GM12864 (cell line): Measurements from ENCODE around the gene IRF8.

Experiments used
- DNase-seq: peaks from one replicate; pipeline ENCODE4 v3.0.0-alpha.2; 2011; ENCODE audit warnings: low read depth
- H3K4me3 ChIP-seq: 2 replicates; pipeline ENCODE4 v1.5.1; 2011; ENCODE audit warnings: mild to moderate bottlenecking, low read depth, low read length, control low read depth
- TF ChIP-seq, protein P1 (sequence below): IDR thresholded peaks from 2 replicates; pipeline ENCODE4 v1.5.1; 2011; ENCODE audit warnings: low read depth, mild to moderate bottlenecking, moderate library complexity, low read length, control low read depth, inconsistent platforms; ENCODE audit errors: missing control alignments

Gene IRF8

DNA sequence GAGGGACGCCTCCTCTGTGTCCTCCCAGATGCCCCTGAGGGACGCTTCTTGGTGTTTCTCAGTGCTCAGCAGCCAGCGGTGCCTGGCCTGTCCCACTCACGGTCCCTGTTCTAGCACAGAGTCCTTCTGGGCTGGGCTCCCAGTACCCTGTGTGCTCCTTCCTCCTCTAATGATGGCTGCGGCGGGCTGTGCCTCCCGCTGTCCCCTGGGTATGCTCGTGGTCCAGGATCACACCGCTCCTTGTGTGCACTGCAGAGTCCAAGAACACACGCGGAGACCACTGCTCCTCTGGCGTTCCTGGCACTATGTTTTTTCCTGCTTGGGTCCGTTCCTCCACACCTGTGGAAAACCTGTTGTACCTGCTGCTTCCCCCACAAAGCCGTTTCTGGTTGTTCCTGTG is 15.1 kb upstream of the IRF8 start:
- DNase-seq = no peak
- H3K4me3 ChIP-seq = no peak overlapping the region
- TF ChIP-seq, protein P1, sequence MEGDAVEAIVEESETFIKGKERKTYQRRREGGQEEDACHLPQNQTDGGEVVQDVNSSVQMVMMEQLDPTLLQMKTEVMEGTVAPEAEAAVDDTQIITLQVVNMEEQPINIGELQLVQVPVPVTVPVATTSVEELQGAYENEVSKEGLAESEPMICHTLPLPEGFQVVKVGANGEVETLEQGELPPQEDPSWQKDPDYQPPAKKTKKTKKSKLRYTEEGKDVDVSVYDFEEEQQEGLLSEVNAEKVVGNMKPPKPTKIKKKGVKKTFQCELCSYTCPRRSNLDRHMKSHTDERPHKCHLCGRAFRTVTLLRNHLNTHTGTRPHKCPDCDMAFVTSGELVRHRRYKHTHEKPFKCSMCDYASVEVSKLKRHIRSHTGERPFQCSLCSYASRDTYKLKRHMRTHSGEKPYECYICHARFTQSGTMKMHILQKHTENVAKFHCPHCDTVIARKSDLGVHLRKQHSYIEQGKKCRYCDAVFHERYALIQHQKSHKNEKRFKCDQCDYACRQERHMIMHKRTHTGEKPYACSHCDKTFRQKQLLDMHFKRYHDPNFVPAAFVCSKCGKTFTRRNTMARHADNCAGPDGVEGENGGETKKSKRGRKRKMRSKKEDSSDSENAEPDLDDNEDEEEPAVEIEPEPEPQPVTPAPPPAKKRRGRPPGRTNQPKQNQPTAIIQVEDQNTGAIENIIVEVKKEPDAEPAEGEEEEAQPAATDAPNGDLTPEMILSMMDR = no peak

DNA sequence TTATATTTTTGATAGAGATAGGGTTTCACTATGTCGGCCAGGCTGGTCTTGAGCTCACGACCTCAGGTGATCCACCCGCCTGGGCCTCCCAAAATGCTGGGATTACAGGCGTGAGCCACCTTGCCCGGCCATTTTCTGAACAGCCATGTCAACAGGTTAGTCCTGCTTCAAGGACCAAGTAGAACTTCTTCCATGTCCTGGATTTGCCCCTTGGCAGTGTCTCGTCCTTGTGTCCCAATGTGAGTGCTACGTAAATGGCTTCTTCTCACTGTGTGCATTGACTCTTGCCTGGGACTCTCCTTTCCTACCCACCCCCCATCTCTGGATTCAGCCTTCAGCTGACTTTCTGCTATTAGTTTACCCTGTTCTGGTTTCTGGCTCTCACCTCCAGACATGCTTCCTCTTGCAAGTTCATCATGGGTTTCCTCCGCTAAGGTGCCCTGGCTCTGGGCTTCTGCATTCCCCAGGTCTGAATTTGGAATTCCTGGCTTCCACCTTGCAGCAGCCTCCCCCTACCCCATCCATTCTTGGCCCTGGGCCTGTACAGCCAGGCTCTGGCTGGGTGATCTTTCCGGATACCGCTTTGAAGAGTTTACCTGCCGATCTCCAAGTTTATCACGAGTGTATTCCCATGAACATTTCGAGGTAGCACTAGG is 14.0 kb upstream of the IRF8 start:
- H3K4me3 ChIP-seq = no peak overlapping the region
- DNase-seq = no peak
- TF ChIP-seq, protein P1 = no peak

DNA sequence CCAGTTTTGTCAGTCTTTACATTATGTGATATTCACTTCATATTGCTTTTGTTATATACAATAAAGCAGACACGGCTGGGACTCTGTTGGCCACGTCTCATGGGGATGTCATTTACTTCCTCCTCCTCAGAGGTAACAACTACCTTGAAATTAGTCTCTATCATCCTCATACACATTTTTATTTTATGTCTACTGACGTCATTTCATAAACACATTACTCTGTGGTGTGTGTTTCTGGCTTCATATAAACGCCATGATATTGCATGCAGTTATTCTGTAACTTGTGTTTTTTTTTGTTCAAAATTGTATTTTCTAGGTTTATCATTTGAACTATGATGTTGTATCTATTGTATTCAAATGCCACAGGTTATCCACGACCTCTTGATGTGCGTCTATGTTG is 13.4 kb upstream of the IRF8 start:
- no peak for DNase-seq
- no peak overlapping the region for H3K4me3 ChIP-seq
- TF ChIP-seq, protein P1 = no peak

DNA sequence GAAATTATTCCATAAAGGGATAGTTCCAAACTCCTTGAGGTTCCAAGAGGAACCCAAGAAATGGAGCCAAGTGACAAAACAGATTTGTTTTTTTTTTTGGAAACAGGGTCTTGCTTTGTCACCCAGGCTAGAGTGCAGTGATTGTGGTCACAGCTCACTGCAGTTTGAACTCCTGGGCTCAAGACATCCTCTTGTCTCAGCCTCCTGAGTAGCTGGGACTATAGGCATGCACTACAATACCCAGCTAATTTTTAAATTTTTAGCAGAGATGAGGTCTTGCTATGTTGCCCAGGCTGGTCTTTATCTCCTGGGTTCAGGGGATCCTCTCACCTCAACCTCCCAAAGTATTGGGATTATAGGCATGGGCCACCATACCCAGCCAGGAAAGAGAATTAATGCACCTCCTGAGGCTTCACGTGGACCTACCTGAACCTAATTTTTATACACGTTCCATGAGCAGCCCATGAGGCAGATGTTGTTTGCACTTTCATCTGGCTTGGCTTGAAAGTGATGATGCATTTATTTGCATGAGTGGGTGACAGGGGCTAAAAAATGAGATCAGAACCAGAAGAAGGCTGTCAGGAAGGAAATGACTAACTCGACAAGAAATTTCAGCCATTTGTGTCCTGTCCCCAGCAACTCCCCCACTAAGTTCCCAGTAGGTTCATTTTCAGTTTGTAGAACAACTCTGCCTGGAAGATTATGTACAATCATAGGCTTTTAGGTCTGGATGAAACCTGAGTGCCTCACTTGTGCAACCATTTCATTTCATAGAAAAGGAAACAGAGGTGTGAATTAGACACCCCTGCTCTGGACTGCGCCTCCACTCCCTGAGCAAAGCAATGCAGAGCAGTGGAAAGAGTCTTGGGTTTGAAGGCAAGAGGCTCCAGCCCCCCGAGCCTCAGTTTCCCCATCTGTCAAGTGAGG is 10.3 kb upstream of the IRF8 start:
- peak; percentile 84 for DNase-seq
- no peak overlapping the region for H3K4me3 ChIP-seq
- TF ChIP-seq, protein P1 = no peak

DNA sequence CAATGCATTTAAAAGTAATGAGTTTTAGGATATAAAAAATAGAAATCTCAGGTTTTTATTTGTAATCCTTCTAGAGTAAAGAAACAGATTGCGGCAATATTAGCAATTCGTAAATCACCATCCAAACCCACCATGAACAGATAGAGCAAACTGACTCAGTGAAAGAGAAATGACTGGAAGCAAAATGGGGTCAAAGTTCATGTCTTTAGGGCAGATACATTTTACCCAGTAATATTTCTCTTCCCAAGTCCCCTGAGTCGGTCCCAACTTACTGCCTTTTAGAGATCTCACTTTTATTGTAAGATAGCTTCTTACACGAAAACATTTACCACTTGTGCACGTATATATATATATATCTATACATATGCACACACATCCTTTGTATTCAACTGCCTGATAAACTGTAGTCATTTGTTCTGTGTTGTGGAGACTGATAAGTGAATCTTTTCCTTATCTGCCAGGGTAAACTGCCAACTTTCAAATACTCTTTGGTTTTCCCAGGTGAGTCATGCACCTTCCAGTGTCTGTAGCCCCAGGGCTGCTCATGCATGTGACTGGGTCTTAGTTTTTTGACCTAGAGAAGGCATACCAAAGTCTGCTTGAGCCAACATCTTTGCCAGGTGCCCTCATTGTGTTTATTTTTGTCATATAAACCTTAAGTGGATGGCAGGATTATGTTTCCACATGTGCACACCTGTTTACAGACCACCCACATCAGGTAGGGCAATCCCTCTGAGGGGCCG is 7.8 kb upstream of the IRF8 start:
- no peak for DNase-seq

DNA sequence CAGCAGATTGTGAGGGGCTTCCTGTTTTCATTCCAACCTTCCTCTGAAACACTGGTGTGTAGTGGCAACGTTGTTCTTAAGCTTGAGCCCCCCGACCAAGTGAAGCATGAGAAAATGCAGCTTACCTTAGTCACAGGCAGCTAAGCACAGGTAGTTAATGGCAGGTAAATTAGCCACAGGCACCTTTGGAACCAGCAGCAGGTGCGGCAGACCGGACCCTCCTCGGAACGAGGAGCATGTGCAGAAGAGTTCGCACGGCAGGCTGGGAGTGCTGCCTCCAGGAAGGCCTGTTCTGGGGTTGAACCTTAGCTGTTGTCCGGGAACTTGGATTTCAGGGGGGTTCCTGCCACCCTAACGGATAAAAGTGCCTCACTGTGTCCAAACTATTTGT is 7.2 kb upstream of the IRF8 start:
- TF ChIP-seq, protein P1 = no peak
- H3K4me3 ChIP-seq = no peak overlapping the region
- no peak for DNase-seq

More for the DNA sequence above, 7.8 kb upstream of the IRF8 start:
- TF ChIP-seq, protein P1 = no peak
- no peak overlapping the region for H3K4me3 ChIP-seq
